Chondrocyte (in vitro differentiated cells): Measurements from ENCODE around the gene POU3F1. TPM values are rescaled to one million over a fixed set of nuclear protein-coding genes. Genes with fewer than 3 reads are reported as not detected.

Experiments
- DNase-seq: peaks from one replicate; pipeline ENCODE4 v3.0.0; 2021; ENCODE audit warnings: mixed read lengths, low spot score
- H3K27ac Mint-ChIP-seq: one replicate; pipeline ENCODE4 v1.8.0; 2021; ENCODE audit warnings: mild to moderate bottlenecking, moderate library complexity, mixed read lengths; ENCODE audit not compliant: unreplicated experiment
- H3K27me3 Mint-ChIP-seq: 2 replicates; pipeline ENCODE4 v1.8.0; 2021; ENCODE audit warnings: low read depth, mixed read lengths
- H3K36me3 Mint-ChIP-seq: 2 replicates; pipeline ENCODE4 v1.8.0; 2021; ENCODE audit warnings: low read depth, mixed read lengths
- H3K4me1 Mint-ChIP-seq: 2 replicates; pipeline ENCODE4 v1.8.0; 2021; ENCODE audit warnings: low read depth, mild to moderate bottlenecking, mixed read lengths
- H3K4me3 Mint-ChIP-seq: one replicate; pipeline ENCODE4 v1.8.0; 2021; ENCODE audit warnings: mild to moderate bottlenecking, moderate library complexity, mixed read lengths; ENCODE audit not compliant: unreplicated experiment
- H3K9me3 Mint-ChIP-seq: 2 replicates; pipeline ENCODE4 v1.8.0; 2021; ENCODE audit warnings: low read depth, mixed read lengths
- total RNA-seq: library from RNA; stranded (reverse); gene quantifications from 3 replicates; pipeline ENCODE4 v1.2.1, GENCODE V29; 2021
- TF ChIP-seq, protein P1 (sequence below): fragments of 200-600 bp; sonication (generic); IDR thresholded peaks from 2 replicates; pipeline ENCODE4 v1.5.0; 2021; ENCODE audit warnings: antibody characterized with exemption, mild to moderate bottlenecking, moderate library complexity

Gene POU3F1
- total RNA-seq, 1 donor from 2014 or later, result 1.6 TPM

DNA sequence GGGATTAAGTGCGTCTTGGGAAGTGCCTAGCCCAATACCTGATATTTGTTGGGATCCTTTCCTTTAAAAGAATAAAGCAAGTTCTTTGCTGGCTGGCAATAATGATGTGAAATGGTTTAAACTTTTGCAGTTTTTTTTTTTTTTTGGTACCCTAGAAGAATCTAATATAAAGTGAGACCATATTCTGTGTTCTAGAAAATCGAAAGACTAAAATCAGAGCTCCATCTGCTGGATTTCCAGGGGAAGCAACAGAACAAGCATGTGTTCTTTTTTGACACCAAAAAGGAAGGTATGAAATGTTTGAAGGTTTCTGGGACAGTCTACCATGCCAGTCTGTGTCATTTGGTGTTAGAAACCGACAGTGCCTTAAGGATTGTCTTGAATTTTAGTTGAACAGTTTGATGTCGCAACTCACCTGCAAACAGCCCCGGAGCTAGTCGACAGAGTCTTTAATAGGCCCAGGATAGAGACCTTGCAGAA lies 27.7 kb downstream of the POU3F1 start:
- no peaks in the 10 kb centered on the region for H3K9me3 Mint-ChIP-seq
- H3K4me3 Mint-ChIP-seq, result no peak overlapping the region
- no peak for DNase-seq
- TF ChIP-seq, protein P1, sequence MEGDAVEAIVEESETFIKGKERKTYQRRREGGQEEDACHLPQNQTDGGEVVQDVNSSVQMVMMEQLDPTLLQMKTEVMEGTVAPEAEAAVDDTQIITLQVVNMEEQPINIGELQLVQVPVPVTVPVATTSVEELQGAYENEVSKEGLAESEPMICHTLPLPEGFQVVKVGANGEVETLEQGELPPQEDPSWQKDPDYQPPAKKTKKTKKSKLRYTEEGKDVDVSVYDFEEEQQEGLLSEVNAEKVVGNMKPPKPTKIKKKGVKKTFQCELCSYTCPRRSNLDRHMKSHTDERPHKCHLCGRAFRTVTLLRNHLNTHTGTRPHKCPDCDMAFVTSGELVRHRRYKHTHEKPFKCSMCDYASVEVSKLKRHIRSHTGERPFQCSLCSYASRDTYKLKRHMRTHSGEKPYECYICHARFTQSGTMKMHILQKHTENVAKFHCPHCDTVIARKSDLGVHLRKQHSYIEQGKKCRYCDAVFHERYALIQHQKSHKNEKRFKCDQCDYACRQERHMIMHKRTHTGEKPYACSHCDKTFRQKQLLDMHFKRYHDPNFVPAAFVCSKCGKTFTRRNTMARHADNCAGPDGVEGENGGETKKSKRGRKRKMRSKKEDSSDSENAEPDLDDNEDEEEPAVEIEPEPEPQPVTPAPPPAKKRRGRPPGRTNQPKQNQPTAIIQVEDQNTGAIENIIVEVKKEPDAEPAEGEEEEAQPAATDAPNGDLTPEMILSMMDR, result peak; percentile 85
- no peaks in the 10 kb centered on the region for H3K27me3 Mint-ChIP-seq
- H3K36me3 Mint-ChIP-seq, result peaks cover 30% of the 10 kb centered on the region
- H3K27ac Mint-ChIP-seq, result no peak overlapping the region
- H3K4me1 Mint-ChIP-seq, result peaks cover 35% of the 10 kb centered on the region

GRCh38 chr1:38015978-38016725 lies 30.4 kb downstream of the POU3F1 start:
- Mint-ChIP-seq H3K4me3 (no peak overlapping the region), H3K27ac (peak overlapping the region; percentile 81), H3K27me3 (no peaks in the 10 kb centered on the region), H3K9me3 (no peaks in the 10 kb centered on the region), H3K36me3 (peaks cover 19% of the 10 kb centered on the region), H3K4me1 (peaks cover 53% of the 10 kb centered on the region)
- peak; percentile 35 for DNase-seq
- TF ChIP-seq, protein P1, result no peak

GRCh38 chr1:38014724-38015424 lies 31.7 kb downstream of the POU3F1 start:
- H3K4me3 Mint-ChIP-seq, result no peak overlapping the region
- H3K27me3 Mint-ChIP-seq, result no peaks in the 10 kb centered on the region
- TF ChIP-seq, protein P1, result no peak
- H3K36me3 Mint-ChIP-seq, result peaks cover 12% of the 10 kb centered on the region
- H3K27ac Mint-ChIP-seq, result no peak overlapping the region
- H3K4me1 Mint-ChIP-seq, result peaks cover 54% of the 10 kb centered on the region
- H3K9me3 Mint-ChIP-seq, result no peaks in the 10 kb centered on the region
- peak; percentile 19 for DNase-seq

- H3K9me3 Mint-ChIP-seq, result no peaks in the 10 kb centered on the region
- H3K36me3 Mint-ChIP-seq, result peaks cover 12% of the 10 kb centered on the region
- peak overlapping the region; percentile 97 for H3K4me3 Mint-ChIP-seq
- H3K27me3 Mint-ChIP-seq, result no peaks in the 10 kb centered on the region
- TF ChIP-seq, protein P1, result peak; percentile 32
- peaks cover 61% of the 10 kb centered on the region for H3K4me1 Mint-ChIP-seq
- peak; percentile 15 for DNase-seq
- H3K27ac Mint-ChIP-seq, result peak overlapping the region; percentile 61
Observed at GRCh38 chr1:38014171-38014570, 32.4 kb downstream of the POU3F1 start.

DNA sequence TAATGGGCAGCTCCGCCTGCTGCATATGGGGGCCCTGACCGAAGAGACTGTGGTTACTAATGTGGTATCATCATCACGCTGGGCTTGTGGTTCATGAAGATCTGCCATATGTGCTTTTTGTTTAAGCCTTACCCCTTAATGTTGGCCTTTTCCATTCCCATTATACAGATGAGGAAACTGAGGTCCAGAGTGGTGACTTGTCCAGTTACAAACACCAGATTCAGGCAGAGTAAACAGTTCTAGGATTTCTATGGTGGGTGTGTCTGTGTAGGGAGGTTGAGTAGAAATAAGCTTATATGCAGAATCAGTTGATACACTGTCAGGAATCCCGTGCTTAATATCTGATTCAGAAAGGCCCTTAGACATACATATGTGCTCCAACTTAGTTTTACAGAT lies 33.4 kb downstream of the POU3F1 start:
- TF ChIP-seq, protein P1, result no peak
- H3K27ac Mint-ChIP-seq, result peak overlapping the region; percentile 98
- H3K27me3 Mint-ChIP-seq, result no peaks in the 10 kb centered on the region
- H3K4me3 Mint-ChIP-seq, result peak overlapping the region; percentile 97
- no peaks in the 10 kb centered on the region for H3K9me3 Mint-ChIP-seq
- H3K36me3 Mint-ChIP-seq, result peaks cover 4% of the 10 kb centered on the region
- no peak for DNase-seq
- peaks cover 62% of the 10 kb centered on the region for H3K4me1 Mint-ChIP-seq
